HG02763 (cell line): ENCODE data around the gene TRIM31.

ENCODE experiments used
- ATAC-seq: cut with Tn5 transposase; IDR thresholded peaks from one replicate; pipeline ENCODE4 v1.9.1; 2021; ENCODE audit warnings: mild to moderate bottlenecking, moderate library complexity; ENCODE audit not compliant: unreplicated experiment

TRIM31 gene, protein sequence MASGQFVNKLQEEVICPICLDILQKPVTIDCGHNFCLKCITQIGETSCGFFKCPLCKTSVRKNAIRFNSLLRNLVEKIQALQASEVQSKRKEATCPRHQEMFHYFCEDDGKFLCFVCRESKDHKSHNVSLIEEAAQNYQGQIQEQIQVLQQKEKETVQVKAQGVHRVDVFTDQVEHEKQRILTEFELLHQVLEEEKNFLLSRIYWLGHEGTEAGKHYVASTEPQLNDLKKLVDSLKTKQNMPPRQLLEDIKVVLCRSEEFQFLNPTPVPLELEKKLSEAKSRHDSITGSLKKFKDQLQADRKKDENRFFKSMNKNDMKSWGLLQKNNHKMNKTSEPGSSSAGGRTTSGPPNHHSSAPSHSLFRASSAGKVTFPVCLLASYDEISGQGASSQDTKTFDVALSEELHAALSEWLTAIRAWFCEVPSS

DNA sequence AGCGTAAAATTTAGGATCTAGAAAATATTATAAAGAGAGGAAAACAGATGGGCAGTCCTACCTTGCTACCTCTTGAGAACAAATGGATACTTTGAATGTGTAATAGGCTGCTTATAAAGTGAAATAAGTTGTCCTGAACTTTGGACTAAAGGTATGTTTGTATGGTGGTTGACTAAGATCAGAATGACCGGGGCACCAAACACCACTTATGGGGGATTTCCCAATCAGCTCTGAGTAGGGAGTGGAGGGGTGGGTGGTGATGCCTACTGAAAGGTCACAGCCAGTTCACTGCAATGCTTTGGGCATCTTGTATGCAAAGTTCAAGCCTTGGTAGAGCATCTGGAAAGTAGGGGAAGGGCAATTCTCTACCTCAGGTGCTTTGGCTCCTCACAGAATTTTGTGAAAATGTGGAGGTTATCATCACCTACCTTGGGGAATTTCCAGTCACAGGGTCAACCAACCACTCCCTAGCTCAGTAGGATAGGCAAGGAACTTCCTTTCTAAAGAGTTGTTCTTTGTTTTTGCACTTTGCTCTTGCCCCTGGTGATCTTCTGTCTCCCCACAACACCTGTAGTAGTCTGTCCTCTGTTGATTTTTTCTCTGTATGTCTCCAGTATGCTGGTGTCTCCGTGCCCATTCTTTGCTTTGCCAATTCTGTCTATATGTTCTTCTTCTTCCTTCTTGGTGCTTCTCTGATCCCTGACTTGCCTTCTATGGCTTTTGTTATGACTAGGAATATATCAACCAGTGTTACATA is at the start of gene TRIM31:
Gene TRIM31, minus strand, starts transcription at position 88 of the 757 bp plus-strand sequence. CDS start 285 bp downstream, outside the sequence.
- no peak for ATAC-seq

DNA sequence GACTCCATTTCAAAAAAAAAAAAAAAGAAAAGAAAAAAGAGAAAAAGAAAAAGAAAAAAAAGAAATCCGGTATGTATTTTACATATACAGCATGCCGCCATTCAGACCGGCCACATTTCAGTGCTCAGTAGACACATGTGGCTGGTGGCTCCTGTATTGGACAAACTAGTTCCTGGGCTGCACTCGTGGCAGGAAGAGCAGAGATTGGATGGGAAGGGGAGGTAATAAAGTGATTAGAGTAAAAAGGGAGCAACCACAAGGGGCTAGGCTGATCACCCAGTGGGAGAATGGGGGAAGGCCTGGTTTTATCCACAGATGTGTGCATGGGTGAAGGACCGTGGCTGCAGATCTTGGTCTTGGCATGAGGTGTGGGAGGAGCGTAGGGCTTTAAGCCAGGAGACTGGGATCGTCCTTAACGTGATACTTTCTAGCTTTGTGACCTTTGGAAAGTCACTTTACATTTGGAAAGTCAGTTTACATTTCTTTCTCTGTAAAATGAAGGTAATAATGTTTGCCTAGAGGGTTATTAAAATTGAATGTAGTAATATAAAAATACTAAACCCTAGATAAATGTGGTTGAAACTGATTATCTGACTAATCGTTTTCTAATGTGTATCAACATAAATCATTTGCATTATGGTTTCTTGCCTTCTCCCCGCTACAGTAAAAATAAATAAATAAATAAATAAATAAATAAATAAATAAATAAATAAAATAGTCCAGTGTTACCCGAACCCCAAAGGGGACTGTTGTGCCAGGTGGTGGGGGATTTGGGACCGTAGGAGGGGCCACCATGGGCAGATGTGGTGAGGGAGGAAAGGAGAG is 49.6 kb upstream of the TRIM31 start:
- no peak for ATAC-seq

DNA sequence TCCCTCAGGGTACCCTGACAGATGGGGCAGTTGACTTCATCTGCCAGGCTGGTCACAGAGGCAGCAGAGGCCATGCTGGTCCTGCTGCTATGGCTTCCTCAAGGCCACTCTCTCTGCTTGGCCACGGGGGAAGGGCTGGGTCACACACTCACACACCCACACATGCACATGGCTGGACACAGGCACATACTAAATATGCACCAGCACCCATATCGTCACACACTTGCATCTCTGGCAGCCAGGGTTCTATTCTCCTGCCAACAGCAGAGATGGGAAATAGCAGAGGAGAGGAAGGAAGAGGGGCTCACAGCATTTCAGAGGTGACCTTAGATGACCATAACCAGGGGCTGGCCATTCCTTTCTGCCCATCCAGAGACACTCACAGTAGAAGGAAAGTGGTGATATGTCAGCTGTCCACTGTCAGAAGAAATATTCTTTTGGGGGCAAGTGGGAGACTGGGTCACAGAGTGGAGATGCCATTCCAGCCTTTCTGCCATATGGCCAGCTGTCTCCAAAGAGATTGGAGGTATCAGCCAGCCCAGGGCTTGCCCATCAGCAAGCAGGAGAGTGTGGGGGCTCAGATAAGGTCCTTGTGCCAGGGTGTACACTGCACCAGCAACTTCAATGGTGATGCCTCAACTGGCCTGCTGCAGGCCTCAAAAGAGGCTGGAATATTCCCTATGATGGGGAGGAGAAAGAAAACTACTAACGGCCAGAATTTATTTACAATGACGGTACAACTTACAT is 48.1 kb upstream of the TRIM31 start, which contains the start of gene TRIM10:
Gene TRIM10, minus strand, starts transcription at position 427 of the 747 bp plus-strand sequence. Its CDS starts 353 bp downstream, at position 74.
- no peak for ATAC-seq

DNA sequence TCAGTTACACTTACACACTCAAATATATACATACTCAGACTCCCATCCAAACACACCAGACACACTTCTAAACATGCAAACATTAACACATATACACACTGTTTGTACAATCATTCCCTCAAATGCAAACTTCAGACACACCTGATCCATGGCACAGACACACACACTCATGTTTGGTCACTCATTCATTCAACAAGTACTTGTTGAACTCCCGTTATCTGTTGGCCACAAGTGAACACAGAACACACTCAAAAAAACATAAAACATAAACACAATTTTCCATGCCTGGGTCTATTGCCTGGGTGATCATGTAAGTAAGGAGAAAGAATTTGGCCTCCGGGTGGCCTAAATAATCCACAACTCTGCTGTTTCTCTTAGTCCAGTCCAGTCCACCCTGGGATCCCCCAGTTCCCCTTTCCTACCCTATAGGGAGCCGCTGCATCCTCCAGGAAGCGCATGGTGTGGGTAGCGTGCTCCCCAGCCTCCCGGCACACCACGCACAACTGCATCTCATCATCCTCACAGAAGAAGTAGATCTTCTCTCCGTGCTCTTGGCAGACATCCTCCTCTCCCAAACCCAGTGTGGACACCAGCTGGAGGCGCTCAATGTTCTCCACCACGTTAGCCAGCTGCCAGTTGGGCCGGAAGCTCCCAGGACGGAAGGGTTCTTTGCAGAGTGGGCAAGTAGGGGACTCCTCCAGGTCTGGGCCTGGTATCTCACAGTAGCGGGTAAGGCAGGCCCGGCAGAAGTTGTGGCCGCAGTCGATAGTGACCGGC is 47.3 kb upstream of the TRIM31 start:
- no peak for ATAC-seq

DNA sequence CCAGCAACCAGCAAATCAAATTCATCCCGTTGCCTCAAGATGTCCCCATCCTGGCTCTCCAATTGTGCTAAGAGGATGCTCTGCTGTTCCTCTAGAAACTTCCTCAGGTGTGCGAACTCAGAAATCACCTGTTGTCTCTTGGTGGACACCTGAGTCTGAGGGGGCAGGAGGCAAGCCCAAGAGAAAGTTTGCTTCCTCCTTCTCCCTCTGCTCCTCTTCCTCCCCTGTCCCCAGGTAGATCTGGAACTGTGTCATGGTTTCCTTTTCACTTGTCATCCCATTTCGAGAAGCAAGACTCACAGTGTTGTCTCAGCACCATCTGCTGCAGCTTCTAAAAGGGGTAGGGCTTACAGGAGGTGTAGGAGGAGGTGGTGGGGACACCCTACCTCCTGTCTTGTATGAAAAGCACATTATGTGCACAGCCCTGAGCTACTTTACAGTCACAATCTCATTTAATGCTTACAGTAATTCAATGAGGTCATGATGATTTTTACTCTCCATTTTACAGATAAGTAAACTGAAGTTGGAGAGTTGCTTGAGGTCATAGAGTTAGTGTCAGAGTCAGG is 45.7 kb upstream of the TRIM31 start:
- ATAC-seq = no peak

DNA sequence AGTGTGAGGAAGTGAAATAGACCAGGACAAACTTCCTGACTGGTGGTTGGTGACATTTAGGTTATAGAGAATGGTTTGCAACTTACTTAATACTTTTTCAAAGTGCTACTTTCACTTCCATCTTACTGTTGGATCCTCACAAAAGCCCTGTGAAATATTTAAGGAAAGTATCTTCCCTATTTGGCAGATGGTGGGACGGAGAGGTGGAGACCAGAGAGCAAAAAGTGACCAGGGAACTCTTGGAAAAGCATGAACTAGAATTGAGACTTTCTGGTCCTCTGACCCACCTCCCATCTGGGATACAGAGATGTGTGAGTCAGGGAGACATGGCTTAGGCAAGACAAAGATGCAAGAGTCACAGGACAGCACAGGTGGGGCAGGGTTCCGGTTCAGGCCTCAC is 45.1 kb upstream of the TRIM31 start:
- no peak for ATAC-seq

DNA sequence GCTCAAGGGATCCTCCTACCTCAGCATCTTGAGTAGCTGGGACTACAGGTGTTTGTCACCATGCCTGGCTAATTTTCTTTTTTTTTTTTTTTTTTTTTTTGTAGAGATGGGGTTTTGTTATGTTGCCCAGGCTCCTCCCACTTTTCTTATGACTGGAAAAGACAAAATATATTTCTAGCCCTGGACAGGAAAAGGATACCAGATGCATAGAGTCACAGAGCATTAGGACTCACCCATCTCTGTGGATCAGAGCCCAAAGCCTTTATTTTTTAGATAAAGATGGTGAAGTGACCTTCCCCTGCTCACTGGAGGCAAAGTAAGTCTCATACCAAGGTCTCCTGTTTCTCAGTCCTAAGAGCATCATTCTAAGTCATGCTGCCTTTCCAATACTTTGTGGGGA is 44.7 kb upstream of the TRIM31 start:
- ATAC-seq = no peak

DNA sequence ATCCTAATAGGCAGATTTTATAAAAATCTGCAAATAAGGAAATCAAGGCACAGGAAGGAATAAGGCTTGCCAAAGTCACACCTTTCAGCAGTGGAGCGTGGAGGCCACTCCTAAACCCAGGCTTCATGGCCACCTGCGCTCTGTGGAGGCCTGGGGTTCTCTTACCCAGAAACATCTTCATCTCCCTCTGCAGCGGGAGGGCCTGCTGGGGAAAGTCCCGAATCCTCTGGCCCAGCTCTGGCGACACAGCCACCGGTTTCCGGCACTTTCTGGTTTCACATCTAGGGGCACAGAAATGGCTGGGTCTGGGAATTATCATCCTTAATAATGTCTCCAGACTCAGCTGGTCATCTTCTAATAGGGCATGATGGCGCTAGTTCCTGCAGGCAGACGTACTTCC is 43.9 kb upstream of the TRIM31 start:
- ATAC-seq = no peak

DNA sequence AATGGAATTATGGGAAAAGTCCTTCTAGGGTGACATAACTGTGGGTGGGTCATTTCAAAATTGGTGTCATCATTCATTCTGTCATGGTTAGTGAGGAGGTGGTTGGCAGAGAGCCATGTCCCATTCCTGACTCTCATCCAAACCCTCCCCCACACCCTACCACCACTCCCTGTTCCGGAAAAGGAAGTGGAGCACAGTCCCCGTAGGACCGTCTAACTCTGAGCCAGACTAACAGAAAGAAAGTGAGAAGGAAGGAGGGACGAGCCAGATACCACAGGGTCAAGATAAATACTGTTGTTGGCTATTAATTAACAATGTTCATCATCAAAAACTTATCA is 43.3 kb upstream of the TRIM31 start:
- no peak for ATAC-seq

DNA sequence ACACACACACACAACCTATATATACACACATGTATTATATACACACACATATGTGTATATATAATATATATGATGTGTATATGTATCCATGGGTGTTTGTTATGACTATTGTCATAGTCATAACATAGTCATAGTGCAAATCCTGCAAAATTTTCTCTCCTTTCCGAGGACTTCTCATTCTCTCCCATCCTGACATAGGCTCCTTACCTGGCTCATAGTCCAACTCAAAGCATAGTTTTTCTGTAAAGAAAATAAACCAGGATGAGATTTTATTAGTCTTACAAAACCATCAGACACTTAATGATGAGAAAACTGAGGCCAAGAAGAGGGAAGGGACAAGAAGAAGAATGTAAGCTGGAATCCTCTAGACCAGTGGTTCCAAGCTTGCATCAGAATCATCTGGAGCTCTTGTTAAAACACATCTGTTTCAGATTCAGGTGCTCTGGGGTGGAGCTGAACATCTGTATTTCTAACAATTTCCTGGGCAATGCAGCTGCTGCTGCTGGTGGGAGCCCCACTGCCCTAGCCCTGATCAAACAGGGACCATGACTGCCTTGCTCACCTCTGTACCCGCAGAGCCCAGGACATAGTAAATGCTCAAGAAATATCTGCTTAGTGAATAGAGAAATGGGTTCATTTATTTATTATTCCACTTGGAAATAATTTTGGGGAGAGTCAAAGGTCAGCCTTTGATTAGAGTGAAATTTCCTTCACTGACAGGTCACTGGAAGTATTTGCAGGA is 42.8 kb upstream of the TRIM31 start:
- ATAC-seq = no peak

DNA sequence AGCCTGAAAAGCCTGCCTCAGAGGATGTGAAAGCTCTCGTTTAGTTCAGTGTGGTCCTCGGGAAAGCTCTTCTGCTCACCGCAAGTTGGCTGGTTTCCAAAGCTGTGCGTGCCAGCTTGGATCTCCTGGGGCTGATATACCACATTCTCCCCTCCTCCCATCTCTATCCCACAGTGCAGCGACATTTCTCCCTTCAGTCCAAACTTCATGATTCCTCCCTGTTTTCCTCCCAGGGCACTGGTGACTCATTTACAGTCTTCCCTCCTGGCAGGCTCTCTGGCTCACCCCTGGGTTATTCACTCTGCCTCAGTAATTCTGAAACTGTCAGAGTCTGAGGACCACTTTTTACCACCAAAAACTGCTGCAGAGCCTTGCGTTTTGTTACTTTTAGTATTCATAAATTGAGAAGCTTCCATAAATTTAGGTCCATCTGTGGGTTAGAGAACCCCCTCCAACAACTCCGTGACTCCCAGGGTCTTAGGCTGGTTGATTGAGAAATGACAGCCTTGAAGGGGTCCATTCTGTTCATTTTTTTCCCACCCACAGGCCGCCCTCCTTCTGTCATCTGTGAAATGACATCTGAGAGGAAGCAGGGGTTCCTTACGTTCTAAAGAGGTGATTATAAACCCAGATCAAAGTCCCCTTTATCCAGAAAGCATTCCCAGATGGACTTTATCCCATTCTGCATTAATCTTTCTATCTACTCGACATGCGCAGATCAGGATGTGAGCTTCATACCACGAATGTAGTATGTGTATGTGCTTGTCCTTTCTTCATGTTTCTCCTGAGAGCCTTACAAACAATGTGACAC is 42.0 kb upstream of the TRIM31 start:
- no peak for ATAC-seq

DNA sequence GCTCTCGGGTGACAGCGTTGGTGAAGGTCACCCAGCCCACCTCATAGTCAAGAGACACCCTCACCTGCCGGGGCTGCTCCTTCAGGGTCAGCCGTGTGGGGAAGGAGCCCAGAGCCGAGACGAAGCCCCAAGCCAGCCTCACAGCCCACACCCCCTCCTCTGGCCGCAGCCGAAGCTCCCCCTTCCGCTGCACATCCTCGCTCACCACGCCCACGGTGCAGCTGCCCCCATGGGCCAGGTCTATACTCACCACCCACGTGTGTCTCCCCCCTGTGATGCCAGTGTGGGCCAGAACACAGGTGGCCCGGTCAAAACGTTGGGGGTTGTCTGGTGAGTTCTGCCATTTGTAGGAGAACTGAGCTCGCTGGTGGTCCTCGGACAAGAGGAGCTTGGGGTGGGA is 41.2 kb upstream of the TRIM31 start:
- no peak for ATAC-seq

DNA sequence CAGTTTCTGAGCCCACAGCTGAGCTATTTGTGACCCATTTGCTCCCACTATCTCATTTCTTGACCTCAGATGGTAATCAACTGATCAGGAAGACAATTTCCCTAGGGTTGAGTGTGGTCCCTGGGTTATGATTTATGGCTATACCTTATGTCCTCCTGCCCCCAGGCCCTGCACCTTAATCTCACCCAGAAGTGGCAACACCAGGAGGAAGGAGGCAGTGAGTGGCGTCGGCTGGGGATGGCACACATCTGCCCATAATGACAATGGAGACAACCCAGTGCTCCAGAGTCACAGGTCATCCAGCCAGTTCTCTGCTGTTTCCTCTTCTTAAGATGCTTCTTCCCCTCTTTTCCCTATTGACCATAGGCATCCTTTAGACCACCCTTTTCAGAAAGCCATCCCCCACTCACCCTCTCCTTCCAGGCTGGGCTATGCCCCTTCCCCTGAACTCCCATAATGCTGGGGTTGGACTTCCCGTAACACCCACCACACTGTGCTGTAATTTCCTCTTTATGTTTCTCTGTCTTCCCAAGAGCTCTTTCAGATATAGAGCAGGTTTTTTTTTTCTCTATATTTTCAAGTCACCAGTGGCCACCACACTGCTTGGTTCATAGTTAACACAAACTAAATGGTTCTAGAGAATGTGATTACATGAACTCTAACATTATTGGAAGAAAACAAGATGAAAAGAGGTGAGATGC is 40.2 kb upstream of the TRIM31 start:
- ATAC-seq = no peak

DNA sequence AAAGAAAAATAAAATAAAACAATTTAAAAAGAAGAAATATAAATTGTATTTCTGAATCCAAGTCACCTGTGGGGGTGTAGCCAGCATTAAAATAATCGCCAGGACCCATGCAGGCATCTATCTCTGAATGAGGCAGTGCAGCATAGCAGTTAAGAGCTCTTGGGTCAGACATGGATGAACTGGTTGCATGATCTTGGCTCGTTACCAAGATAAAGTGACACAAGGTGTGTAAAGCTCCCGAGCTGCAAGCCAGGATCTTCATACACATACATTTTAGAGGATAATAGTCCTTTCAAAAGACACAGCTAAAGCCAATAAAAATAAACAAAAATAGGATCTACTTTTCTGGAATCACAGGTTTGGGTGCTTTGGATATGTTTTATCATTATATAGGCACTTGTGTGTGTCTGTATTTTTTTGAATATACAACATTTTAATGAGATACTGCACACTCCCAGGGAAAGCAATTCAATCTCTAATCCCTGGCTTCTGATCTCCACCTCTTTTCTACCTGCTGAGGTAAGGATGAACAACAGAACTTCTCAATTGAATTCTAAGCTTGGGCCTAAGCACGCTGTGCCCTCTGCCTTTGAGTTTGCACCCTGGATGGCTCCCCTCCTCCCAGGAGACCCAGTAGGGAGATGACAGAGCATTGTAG is 39.3 kb upstream of the TRIM31 start:
- ATAC-seq = no peak

DNA sequence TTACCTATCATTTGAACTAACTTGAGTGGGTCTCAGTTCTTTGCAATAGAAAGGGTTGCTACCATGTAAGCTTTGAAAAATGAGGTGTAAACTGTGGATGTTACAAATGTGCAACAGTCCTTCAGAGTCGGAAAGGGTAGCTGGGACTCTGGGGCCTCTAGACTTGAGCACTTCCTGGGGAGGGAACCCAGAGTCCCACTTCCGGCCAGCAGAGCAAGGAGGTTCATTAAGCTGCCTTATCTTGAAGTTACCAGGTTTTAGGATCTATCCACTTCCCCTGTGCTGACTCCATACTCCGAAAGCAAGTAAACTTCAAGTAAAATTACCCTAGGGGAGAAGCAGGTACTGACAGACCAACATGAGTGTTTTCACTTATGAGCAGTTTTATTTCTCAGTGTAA is 38.7 kb upstream of the TRIM31 start:
- no peak for ATAC-seq

DNA sequence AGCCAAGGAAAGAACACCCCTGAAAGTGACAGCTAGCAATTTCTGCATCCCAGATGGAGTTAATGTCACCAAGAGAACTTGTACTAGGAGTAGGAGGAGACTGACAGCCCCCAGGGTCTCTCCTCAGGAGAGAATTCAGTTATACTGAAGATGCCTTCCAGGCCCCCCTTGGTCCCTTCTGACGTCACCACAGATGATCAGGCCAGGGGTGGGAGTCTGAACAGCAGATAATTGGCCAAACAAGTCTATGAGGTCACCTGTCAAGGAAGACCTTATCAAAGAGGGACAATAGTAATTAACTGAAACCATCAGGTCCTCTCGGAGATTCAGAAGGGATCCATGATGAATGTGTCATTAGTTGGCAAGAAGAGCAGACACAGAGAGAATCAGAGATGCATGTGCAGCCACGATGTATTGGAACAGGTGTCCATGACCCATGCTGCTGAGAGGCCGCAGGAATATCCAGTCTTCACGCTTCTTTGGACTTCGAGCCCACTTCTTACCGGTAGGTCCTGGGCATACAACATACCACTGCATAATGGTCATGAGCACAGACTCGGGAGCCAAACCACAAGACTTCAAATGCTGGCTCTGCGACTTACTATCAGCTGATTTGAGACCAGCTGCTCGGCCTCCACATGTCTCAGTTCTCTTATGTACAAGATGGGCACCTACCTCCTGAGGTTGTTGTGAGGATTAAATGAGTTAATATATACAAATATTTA is 37.9 kb upstream of the TRIM31 start:
- no peak for ATAC-seq
